Esophagus mucosa (tissue), 1 donor: ENCODE results near the gene TTF2. TPM values are rescaled to one million over a fixed set of nuclear protein-coding genes. Genes with fewer than 3 reads are reported as not detected.
A peak's percentile ranks its signal among the peaks of the same experiment; 100 is the strongest.

Experiments used
- ATAC-seq: fragments of 200-7000 bp; cut with Tn5 transposase; one replicate; pipeline ENCODE4 v1.9.1; 2020
- total RNA-seq: library from RNA; stranded (reverse); gene quantifications from one replicate; pipeline ENCODE4 v1.2.4, GENCODE V29; 2023
- donor health status: DM: yes; HTN: yes; CAD: no.

Gene TTF2
- total RNA-seq: 26.2 TPM

DNA sequence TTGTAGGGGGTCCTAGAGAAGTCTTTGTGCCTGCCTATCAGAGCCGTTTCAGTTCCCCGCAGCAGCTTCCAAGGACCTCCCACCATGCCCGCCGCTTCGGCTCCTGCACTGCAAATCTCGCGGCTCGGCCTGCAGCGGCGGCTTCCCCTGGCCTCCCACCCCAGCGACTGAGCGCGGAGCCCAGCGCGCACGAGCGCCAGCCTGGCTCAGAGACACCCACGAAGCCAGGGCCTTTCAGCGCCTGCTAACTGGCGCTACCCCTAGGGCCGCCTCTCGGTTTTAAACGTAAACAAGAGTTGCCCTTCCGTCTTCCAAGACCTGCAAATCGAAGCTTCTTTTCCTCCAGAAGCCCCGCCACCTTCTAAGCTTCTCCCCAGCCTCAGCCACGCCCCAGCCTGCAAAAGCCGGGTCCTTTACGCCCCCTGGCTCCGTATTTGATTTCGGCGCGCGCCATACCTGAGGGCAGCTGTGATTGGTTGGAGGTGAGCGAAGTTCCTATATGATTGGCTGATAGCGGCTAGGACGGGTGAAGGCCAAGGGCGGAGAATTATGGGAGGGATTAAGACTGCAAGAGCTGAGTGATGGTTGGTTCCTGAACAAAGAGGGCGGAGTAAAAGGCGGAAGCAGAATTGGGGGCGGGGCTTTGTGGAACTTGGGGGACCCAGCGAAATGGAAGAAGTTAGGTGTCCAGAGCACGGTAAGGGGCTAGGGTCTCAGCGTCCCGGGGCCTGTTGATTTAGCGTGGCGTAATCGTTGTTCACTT lies at the start of gene TTF2:
Gene TTF2 (plus strand): TSS at position 649 of the 763 bp plus-strand sequence. CDS start 21 bp downstream, at position 670.
- ATAC-seq: peak; percentile 99

DNA sequence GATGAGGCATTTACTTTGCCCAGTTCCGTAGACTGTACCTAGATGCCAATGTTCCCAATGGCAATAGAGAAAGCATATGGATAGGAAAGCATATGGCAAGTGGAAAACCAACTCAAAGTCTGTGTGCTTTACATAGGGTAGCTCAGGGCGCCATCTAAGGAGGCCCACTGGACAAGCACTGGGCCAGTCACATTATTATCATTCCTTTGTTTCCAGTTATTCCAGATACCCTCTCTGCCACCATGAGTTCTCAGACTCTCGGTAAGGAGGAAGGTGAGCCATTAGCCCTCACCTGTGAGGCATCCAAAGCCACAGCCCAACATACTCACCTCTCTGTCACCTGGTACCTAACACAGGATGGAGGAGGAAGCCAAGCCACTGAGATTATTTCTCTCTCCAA lies 48.8 kb upstream of the TTF2 start:
- ATAC-seq: no peak

DNA sequence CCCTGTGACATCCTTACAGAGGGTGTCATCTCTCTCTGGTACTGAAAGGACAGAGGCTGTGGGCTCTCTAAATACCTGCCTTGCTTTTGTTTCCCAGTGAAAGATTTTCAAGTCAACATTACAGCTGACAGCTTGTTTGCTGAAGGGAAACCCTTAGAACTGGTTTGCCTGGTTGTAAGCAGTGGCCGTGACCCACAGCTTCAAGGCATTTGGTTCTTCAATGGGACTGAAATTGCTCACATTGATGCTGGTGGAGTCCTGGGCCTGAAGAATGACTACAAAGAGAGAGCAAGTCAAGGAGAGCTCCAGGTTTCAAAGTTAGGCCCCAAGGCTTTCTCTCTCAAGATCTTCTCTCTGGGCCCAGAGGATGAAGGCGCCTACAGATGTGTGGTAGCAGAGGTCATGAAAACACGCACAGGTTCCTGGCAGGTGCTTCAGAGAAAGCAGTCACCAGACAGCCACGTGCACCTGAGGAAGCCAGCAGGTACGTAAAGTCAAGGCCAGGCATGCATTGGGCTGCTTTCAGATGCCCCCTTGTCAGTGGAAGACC lies 46.7 kb upstream of the TTF2 start:
- peak; percentile 90 for ATAC-seq

DNA sequence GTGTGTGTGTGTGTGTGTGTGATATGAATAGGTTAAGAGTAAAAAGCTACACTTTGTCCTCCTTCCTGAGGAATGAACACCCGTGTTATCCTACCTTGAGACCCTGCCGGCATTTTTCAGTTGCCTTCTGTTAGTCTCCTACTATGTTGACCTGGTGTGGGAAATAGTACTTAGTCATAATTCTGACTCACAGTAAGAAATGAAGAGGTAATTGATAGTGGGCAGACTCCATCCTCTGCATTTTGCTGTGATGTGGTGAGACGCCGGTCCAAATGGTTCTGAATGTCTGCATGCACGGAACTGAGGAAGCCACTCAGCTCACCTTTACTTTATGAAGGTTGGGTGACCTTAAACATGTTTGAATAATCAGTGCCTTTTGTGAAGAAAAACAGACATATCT lies 45.9 kb upstream of the TTF2 start:
- ATAC-seq: no peak

DNA sequence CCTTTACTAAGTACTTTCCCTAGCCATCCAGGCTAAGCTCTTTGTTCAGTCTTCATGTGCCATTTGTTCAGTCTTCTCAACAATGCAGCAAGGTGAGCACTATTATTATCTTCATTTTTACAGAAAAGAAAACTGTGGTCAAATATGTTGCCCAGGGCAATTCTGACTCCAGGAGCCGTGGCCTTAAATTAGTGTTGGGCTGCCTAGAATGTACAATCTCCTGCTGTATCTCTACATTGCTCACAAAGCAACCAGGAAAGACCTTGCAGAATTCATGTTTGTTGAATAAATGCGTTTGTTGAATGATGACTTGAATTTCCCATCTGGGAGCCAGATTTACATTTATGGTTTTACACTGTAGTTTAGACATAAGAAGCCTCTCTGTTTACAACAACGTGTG lies 44.4 kb upstream of the TTF2 start:
- ATAC-seq: no peak

DNA sequence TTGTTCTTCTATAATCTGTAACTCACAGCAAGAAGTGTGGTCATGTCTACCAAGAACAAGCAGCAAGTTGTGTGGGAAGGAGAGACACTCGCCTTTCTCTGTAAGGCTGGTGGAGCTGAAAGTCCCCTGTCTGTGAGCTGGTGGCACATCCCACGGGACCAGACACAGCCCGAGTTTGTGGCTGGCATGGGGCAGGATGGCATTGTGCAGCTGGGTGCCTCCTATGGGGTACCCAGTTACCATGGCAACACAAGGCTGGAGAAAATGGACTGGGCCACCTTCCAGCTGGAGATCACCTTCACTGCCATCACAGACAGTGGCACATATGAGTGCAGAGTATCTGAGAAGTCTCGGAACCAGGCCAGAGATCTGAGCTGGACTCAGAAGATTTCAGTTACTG lies 43.1 kb upstream of the TTF2 start:
- ATAC-seq: no peak

DNA sequence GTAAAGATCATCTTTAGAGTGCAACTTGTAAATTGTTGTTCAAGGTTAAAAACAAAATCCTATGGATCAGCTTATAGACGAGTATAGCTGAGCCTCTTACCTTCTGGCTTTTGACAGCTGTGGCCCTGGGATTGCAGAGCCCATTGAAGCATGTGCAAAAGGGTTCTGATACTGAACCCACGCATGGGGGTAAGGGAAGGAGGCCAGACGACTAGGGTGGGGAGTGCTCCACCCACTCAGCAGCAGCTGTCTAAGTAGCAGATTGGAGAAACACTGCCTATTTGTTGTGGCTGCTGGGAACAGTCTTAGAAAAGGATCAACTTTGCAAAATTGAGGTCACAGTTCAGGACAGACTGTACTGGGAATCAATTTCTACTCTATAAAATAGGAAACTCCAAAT lies 42.5 kb upstream of the TTF2 start:
- no peak for ATAC-seq

DNA sequence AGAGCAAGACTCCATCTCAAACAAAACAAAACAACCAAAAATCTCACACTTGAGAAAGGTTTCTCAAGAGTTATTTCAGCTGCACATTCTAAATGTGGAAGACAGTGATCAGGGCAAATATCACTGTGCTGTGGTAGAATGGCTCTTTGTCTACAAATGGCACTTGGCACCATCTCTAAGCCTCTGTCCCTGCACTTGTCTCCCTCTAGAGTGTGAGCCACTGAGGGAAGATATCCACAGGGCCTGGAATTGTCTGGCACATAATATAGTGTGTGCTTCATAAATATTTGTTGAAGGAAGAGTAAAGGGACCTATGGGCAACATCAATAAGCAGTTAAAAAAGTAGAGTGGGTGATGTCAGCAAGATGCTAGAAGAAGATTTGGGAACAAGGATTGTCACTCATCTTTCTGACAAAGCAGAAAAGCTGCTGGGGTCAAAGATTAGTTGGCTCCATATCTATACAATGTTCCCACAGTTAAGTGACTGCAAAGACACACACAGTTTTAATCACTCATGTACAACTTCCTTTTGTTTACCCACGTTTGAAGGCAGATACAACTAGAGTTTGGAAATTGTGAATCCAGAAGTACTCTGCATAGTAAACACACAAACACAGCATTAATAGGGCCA lies 39.5 kb upstream of the TTF2 start:
- ATAC-seq: no peak

DNA sequence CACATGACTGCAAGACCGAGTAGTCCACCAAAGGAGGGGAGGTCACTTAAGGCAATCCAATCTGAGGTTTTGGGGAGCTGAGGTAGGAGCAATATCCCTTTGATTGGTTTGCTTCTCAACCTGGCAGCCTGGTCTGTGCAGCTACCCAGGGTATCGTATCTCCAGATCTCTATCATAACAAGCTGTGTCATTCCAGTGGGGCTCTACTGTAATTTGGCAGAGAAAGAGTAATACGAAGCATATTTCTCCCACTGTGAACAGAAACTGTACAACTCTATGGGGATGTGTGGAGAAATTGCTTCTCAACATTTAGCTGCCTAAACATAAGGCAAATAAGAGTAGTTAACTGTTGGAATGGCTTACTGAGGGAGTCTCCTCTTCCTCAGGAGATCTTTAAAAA lies 38.0 kb upstream of the TTF2 start:
- no peak for ATAC-seq

DNA sequence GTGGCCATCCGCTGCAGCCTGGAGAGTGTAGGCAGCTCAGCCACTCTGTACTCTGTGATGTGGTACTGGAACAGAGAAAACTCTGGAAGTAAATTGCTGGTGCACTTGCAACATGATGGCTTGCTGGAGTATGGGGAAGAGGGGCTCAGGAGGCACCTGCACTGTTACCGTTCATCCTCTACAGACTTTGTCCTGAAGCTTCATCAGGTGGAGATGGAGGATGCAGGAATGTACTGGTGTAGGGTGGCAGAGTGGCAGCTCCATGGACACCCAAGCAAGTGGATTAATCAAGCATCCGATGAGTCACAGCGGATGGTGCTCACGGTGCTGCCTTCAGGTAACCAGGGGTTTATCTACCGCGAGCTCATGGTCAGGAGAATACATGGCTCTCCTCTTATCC lies 34.6 kb upstream of the TTF2 start:
- ATAC-seq: no peak

DNA sequence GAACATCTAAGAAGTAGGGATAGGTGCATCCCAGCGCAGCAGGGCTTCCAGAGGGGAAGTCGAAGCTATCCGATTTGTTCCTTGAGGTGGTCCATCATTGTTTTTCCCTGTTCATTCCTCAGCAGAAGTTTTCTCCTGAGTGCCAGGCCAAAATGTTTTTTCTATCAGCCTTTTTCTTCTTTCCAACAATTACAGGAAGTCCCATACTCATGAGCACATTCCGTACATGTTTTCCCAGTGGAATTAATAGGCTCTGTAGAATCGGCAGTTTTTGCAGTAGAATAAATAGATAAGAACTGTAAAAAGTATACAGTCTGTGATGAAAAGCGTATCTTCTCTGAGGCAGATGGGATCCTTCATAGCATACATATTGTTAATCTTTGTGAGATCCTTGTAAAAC lies 33.8 kb upstream of the TTF2 start:
- ATAC-seq: no peak

DNA sequence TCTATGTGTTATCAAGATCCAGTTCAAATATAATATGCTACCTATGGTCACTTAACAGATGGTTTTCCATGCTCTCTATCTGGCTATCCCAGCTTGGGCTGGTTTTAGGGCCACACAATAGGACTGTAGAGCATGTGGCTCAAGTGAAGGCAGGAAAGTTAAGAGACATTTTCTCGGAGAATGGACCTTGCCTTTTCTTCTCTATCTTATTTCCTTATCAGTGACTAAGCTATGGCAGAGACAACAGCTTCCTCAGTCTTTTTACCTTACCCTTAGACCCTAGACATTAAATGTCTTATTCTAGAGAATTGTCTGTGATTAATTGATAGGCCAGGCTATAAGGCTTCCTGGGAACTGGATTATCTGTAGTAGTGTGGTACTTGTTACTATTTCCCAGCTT lies 30.4 kb upstream of the TTF2 start:
- no peak for ATAC-seq

DNA sequence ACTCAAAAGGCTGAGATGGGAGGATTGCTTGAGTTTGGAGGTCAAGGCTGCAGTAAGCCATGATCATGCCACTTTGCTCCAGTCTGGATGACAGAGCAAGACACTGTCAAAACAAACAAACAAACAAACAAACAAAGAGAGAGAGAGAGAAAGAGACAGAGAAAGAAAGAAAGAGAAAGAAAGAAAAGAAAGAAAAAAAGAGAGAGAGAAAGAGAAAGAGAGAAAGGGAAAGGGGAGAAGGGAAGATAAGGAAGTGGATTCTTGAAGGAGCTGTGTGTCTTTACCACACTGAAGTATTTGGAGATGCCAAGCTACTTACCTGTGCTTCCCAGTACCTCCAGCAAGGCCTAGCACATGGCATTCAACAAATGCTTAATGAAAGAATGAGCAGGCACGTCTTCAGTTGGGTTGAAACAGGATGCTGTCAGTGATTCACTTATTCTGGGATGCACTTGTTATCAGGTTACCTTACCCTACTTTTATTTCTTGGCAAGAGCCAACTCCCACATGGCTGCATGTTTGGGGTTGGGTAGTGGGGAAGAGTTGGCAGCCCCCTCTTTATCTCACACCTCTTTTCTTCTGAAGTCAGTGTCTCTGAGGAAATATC lies 29.8 kb upstream of the TTF2 start:
- ATAC-seq: no peak

DNA sequence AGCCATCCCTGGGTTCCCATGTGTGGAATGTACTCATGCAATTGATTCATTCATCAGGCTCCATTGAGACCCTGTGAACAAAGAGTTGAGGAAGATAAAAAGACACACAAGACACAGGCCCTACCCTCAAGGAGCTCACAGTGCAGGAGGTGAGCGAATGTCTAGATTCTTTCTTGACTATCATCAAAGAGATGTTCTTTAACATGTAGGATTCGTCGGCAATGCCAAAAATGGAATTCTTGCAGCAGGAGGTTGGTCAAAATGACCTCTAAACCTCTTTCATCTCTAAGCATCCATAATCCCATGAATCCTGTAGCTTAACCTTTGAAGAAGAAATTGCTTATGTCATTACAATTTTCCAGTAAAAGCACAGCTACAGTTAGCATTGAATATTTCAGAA lies 27.9 kb upstream of the TTF2 start:
- no peak for ATAC-seq

DNA sequence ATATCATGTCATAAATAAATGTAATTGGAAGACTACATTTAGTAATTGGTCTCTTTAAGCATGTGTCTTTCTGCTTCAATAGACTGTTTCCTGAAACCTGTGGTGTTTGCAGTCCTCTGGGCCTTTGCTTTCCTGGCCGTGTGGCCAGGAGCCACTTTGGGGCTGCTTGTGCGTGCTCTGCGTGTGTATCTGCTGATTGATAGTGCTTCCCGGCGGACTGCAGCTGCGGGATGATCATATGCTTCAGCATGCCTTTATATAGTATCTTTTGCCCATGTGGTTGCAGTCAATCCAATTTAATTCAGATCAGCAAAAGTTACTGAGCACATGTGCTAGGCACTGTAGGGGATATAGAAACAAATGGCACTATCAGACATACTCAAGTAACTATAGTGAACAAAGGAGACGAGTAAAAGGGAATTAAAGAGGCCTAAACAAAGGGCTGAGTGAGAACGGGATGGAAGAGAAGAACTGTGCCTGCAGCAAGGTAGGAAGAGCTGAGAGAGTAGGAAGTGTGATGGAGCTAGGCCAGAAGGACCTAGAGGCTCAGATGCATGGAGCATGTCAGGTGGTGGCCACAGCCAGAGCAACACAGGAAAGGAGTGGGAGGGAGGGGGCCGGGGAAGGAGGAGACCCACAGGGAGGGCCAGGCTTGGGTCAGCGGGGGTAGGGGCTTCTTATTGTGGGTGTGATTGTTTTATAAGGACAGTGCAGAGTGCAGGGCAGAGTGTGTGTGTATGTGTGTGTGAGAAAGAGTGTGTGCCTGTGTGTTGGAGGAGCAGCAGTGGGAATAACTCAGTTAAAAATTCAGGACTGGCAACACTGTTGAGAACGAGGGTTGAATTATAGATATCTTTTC lies 27.2 kb upstream of the TTF2 start:
- no peak for ATAC-seq

DNA sequence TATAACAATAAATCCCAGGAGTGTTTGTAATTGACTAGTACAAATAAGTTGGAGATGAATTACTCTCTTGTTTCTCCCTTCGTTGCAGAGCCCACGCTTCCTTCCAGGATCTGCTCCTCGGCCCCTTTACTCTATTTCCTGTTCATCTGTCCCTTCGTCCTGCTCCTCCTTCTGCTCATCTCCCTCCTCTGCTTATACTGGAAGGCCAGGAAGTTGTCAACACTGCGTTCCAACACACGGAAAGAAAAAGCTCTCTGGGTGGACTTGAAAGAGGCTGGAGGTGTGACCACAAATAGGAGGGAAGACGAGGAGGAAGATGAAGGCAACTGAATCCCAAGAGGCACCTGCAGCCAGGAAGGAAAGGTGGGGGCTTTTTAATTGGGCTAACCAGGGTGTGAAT lies 26.4 kb upstream of the TTF2 start:
- no peak for ATAC-seq

DNA sequence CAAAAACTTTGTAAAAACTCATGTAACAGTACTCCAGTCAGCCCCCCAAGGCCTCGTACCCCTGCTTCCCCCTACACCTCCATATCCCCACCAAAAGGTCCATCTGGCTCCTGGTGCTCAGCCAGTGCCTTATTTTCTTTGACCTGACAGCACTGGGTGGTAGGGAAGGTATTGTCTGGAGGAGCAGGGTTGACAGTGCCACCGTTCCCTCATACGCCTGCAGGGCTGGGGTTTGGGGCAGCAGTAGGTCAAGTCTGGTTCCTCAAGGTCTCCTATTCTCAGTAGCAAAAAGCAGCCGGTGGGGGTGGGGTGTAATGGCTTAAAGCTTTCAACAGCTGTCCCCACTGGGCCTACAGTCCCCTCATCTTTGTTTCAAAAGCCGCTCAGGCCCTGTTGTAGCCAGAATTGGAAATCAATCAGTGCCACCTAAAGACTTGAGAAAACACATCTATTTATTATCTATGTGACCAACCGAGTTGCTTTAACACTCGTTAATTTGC lies 25.3 kb upstream of the TTF2 start:
- no peak for ATAC-seq

DNA sequence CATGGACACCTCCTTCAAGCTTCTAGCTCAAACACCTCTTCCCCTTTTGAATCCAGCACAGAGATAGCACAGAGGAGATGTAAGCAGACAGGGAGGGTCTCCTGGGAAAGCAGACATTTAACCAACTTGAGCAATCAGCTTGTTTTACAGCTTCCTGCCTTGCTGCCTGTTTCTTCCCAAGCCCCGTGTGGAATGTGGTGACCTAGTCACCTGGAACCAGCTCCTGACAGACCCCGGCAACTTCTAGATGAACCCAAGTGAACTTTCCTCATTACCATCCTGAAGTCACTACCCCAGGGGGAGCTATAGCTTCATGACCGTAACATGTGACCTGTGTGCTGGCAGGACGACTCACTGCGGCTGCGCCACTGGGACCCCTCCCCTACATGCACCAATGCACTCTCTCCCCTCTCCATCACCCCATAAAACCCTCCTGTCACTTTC lies 24.1 kb upstream of the TTF2 start:
- ATAC-seq: no peak

DNA sequence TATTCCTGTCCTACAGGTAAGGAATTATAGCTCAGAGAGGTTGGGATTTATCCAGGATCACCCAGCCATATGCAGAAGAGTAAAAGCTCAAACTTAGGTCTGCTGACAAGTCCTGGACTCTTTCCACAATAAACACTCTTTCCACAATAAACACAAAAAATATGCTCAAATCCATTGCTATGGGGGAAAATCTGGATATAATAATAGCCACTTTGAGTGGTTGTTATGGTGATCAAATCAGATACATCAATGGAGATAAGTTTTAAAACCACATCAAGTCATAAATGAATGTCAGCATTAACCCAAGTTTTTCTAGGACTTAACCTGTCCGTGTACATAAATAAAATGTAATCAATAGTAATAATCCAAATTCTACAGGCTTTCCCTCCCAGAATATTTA lies 22.3 kb upstream of the TTF2 start:
- no peak for ATAC-seq

DNA sequence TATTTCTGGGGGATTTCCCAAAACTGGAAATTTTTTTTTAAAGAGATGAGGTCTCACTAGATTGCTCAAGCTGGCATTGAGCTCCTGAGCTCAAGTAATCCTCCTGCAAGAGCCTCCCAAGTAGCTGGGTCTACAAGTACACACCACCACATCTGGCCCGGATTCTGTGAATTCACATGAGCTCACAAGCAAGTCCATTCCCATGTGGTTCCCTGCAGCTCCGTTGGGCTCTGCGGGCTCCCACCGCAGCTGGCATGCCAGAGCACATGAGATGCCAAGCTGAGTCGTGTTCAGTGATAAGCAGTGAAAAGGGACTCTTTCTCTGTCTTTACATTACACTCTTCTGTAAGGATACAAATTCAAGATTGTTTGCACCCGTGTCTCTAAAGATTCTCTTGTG lies 21.9 kb upstream of the TTF2 start:
- no peak for ATAC-seq

DNA sequence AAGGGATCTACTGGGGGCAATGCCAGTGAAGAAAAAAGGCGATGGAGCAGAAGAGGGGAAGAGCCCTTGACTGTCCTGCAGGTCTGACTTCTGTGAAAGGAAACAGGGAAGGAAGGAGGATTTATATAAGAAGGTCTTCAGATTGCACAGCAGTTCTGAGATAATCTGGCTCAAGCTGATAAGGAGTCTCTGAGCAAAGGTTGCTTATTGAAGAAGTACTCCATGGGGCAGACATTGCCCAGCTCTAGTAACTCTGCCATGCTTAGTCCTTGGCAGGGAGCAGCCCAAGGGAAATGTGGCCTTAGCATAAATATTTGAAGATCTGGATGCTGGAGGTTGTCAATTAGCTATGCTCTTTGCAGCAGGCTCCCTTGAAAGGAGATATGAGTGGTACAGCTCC lies 15.9 kb upstream of the TTF2 start:
- no peak for ATAC-seq

DNA sequence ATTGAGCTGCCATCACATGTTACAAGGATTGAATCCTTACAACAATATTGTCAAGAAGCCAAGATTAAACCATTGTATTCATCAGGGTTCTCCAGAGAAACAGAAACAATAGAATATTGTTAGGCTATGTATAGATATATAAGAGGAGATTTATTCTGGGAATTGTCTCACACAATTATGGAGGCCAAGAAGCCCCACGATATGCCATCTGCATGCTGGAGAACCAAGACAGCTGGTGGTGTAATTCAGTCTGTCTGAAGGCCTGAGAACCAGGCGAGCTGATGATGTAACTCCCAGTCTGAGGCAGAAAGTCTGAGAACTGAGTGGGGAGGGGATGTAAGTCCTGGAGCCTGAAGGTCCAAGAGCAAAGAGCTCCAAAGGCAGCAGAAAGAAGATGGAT lies 14.5 kb upstream of the TTF2 start:
- ATAC-seq: no peak

DNA sequence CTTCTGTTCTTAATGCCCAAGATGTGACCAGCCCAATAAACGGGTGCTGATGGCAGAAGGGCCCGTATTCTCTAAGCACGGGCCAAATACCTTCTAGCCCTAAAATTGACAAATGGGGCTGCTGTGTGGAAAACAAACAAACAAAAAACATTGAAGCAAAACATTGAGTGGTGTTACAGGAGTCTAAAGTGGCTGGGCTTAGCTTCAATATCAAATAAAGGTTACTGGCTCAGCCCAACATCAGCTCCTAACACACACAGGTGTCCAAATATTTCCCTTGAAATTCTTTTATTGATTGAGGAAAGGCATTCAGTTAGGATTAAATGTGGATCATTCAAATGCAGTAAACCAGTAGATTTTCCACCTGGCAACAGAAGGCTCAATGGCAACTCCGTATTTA lies 13.3 kb upstream of the TTF2 start:
- no peak for ATAC-seq
